ENCODE data around the gene MAP2K6.
"Not testable (repeated sequence)": the region's sequence is repeated elsewhere in the genome, so short reads cannot be mapped to it uniquely, and the experiment has no call there.

MAP2K6 gene

GRCh38 chr17:69460963-69461922, 46.7 kb downstream of the MAP2K6 start:
- no peak for DNase-seq

GRCh38 chr17:69461951-69462369, 47.5 kb downstream of the MAP2K6 start:
- DNase-seq = no peak

GRCh38 chr17:69462882-69463281, 48.4 kb downstream of the MAP2K6 start:
- no peak for DNase-seq

- no peak for DNase-seq
Observed at GRCh38 chr17:69466451-69466850, 52.0 kb downstream of the MAP2K6 start.

- DNase-seq = no peak
Observed at GRCh38 chr17:69466905-69467667, 52.6 kb downstream of the MAP2K6 start.

- DNase-seq = no peak
Observed at GRCh38 chr17:69468207-69468606, 53.7 kb downstream of the MAP2K6 start.

- no peak for DNase-seq
Observed at GRCh38 chr17:69470702-69471101, 56.2 kb downstream of the MAP2K6 start.

GRCh38 chr17:69471406-69471805, 56.9 kb downstream of the MAP2K6 start:
- DNase-seq = no peak

GRCh38 chr17:69473841-69474831, 59.6 kb downstream of the MAP2K6 start:
- no peak for DNase-seq

GRCh38 chr17:69477204-69477902, 62.9 kb downstream of the MAP2K6 start:
- no peak for DNase-seq

GRCh38 chr17:69477903-69478266, 63.4 kb downstream of the MAP2K6 start:
- no peak for DNase-seq

- no peak for DNase-seq
Observed at GRCh38 chr17:69478916-69479315, 64.4 kb downstream of the MAP2K6 start.

GRCh38 chr17:69479756-69480155, 65.3 kb downstream of the MAP2K6 start:
- not testable (repeated sequence) for DNase-seq

GRCh38 chr17:69480245-69480644, 65.7 kb downstream of the MAP2K6 start:
- DNase-seq = no peak

GRCh38 chr17:69485251-69485661, 70.8 kb downstream of the MAP2K6 start:
- no peak for DNase-seq

- no peak for DNase-seq
Observed at GRCh38 chr17:69485901-69486643, 71.6 kb downstream of the MAP2K6 start.

GRCh38 chr17:69486779-69487637, 72.5 kb downstream of the MAP2K6 start:
- DNase-seq = no peak

- no peak for DNase-seq
Observed at GRCh38 chr17:69489313-69489712, 74.8 kb downstream of the MAP2K6 start.

- no peak for DNase-seq
Observed at GRCh38 chr17:69492410-69493071, 78.0 kb downstream of the MAP2K6 start.

GRCh38 chr17:69495787-69496186, 81.3 kb downstream of the MAP2K6 start:
- DNase-seq = no peak
